K562 (cell line): Measurements from ENCODE around the gene COMMD9. TPM values are rescaled to one million over a fixed set of nuclear protein-coding genes. Genes with fewer than 3 reads are reported as not detected.

ENCODE experiments used
- ATAC-seq: fragments of 200-7000 bp; cut with Tn5 transposase; 3 replicates; pipeline ENCODE4 v1.9.1; 2020; ENCODE audit warnings: moderate library complexity
- BruUV-seq: library from RNA; stranded (reverse); fragments of 400-500 nt; replicated peaks from 2 replicates; lab custom pipeline; 2021; lab: Mats Ljungman, UMichigan
- CTCF ChIA-PET: fragments of 300-600 bp; formaldehyde crosslinking; extraction: SDS; loops from one replicate; lab custom pipeline; 2021; ENCODE audit warnings: low intra/inter-chr PET ratio; lab: Yijun Ruan, JAX
- POLR2A ChIA-PET: fragments of 300-600, 350-650 bp; sonication (Branson Sonifier 250); formaldehyde crosslinking; extraction: SDS; loops from one replicate; lab custom pipeline; 2021; ENCODE audit warnings: antibody characterized with exemption, inconsistent platforms; lab: Yijun Ruan, JAX
- DNase-seq, 4 experiments: peaks; one replicate each; pipeline versions ENCODE4 v3.0.0 to v3.0.0-alpha.2; 2011 to 2018; ENCODE audit warnings: low spot score in 3 of 4, mixed read lengths in 3 of 4; ENCODE audit errors: extremely low read depth in 1 of 4
- FAIRE-seq: peaks from 2 replicates; lab custom pipeline; 2011; peaks lifted over from hg19 to GRCh38; lab: Jason Lieb, UNC
- H2AFZ ChIP-seq: 2 replicates; pipeline ENCODE4 v1.6.0; 2011; ENCODE audit warnings: low read depth, low read length, control low read depth, inconsistent platforms
- H3K27ac ChIP-seq: fragments of 200-600 bp; 3 replicates; pipeline ENCODE4 v1.8.0; 2011; ENCODE audit warnings: low read depth, mild to moderate bottlenecking, control low read depth, inconsistent platforms, low read length, moderate library complexity, mixed read lengths; ENCODE audit errors: extremely low read depth
- H3K27me3 ChIP-seq, 2 experiments: fragments of 300-600 bp in 1 of 2; 2 replicates in 1 of 2; 3 replicates in 1 of 2; pipeline versions ENCODE4 v1.6.0 to v1.8.0; 2011; ENCODE audit warnings: inconsistent platforms in 2 of 2, low read length in 2 of 2, mild to moderate bottlenecking in 1 of 2, mixed read lengths in 1 of 2, moderate library complexity in 1 of 2; ENCODE audit not compliant: control insufficient read depth in 2 of 2, insufficient read depth in 2 of 2
- H3K36me3 ChIP-seq: fragments of 300-600 bp; 3 replicates; pipeline ENCODE4 v1.8.0; 2011; ENCODE audit warnings: mild to moderate bottlenecking, low read length, inconsistent platforms; ENCODE audit not compliant: control insufficient read depth, insufficient read depth
- H3K4me1 ChIP-seq, 2 experiments: fragments of 200-600 bp in 1 of 2; replicated peaks in 1 of 2; 2 replicates in 1 of 2; 3 replicates in 1 of 2; pipeline versions ENCODE4 v1.5.1 to v1.8.0; 2011; ENCODE audit warnings: inconsistent platforms in 2 of 2, low read length in 2 of 2, mild to moderate bottlenecking in 1 of 2, mixed read lengths in 1 of 2, moderate library complexity in 1 of 2; ENCODE audit not compliant: control insufficient read depth in 2 of 2, insufficient read depth in 2 of 2
- H3K4me2 ChIP-seq: 2 replicates; pipeline ENCODE4 v1.6.1; 2011; ENCODE audit warnings: low read length, control low read depth, inconsistent platforms, mixed read lengths; ENCODE audit not compliant: insufficient read depth
- H3K4me3 ChIP-seq: fragments of 200-600 bp; sonication (generic), shearing (Covaris generic); 2 replicates; pipeline ENCODE4 v1.5.1; 2016; ENCODE audit warnings: control low read depth, inconsistent platforms
- H3K79me2 ChIP-seq: fragments of 200-600 bp; 3 replicates; pipeline ENCODE4 v1.8.0; 2011; ENCODE audit warnings: low read length, inconsistent platforms; ENCODE audit not compliant: control insufficient read depth, insufficient read depth
- H3K9ac ChIP-seq, 2 experiments: 2 replicates each; pipeline versions ENCODE4 v1.6.0 to v1.6.1; 2011; ENCODE audit warnings: low read depth in 2 of 2, low read length in 2 of 2, control low read depth in 1 of 2, inconsistent platforms in 1 of 2, mild to moderate bottlenecking in 1 of 2, mixed read lengths in 1 of 2; ENCODE audit not compliant: insufficient read depth in 1 of 2
- H3K9me1 ChIP-seq: one replicate; pipeline ENCODE4 v1.6.0; 2011; ENCODE audit warnings: inconsistent platforms, mild to moderate bottlenecking, low read length, moderate library complexity; ENCODE audit not compliant: control insufficient read depth, insufficient read depth
- H3K9me3 ChIP-seq: replicated peaks from 2 replicates; pipeline ENCODE4 v1.5.1; 2011; ENCODE audit warnings: low read depth, low read length, inconsistent platforms; ENCODE audit not compliant: control insufficient read depth, insufficient read depth
- H4K20me1 ChIP-seq: replicated peaks from 2 replicates; pipeline ENCODE4 v1.6.1; 2011; ENCODE audit warnings: low read length, inconsistent platforms, mixed read lengths; ENCODE audit not compliant: control insufficient read depth, insufficient read depth
- CBFA2T3 ChIP-seq: fragments of 450-650 bp; IDR thresholded peaks from 2 replicates; pipeline ENCODE4 v1.6.1; 2017
- EP400 ChIP-seq: fragments of 450-650 bp; IDR thresholded peaks from 2 replicates; pipeline ENCODE4 v1.6.1; 2017; ENCODE audit warnings: antibody characterized with exemption, mild to moderate bottlenecking, moderate library complexity
- ETS2 ChIP-seq: IDR thresholded peaks from 2 replicates; pipeline ENCODE4 v1.6.1; 2016; ENCODE audit warnings: borderline replicate concordance, missing genetic modification characterization, mild to moderate bottlenecking, moderate library complexity, missing compliant biosample characterization; ENCODE audit not compliant: poor library complexity, severe bottlenecking
- HNRNPK ChIP-seq: fragments of 200-400 bp; formaldehyde crosslinking; IDR thresholded peaks from one replicate; pipeline ENCODE4 v1.6.1; 2018; ENCODE audit warnings: mild to moderate bottlenecking, low read depth, low read length; ENCODE audit not compliant: poor library complexity, severe bottlenecking
- IFI16 ChIP-seq: fragments of 250-450 bp; sonication (Bioruptor Pico); IDR thresholded peaks from 2 replicates; pipeline ENCODE4 v2.1.2; 2022; ENCODE audit warnings: mild to moderate bottlenecking, inconsistent platforms
- POLR2G ChIP-seq: fragments of 200-400 bp; formaldehyde crosslinking; IDR thresholded peaks from 2 replicates; pipeline ENCODE4 v1.6.1; 2017; ENCODE audit warnings: low read depth, mild to moderate bottlenecking, antibody characterized with exemption, low read length, moderate library complexity
- SMARCA5 ChIP-seq: fragments of 450-650 bp; IDR thresholded peaks from 2 replicates; pipeline ENCODE4 v1.6.1; 2016
- WGBS: fragments of 100-300 bp; shearing (Covaris generic); methylation state at CpG from one replicate; pipeline ENCODE4 v1.1.6; 2016; ENCODE audit warnings: low coverage, mixed read lengths; ENCODE audit not compliant: insufficient coverage; ENCODE audit errors: missing lambda C conversion rate; 5-methylcytosine and 5-hydroxymethylcytosine counted together
- in situ Hi-C: fragments of 300-500 bp; cut with MboI; formaldehyde crosslinking; loops from 4 replicates; pipeline ENCODE4 v1.15.0; 2018; ENCODE audit warnings: inconsistent platforms, mixed read lengths
- intact Hi-C: fragments of 100-400 bp; cut with micrococcal nuclease; formaldehyde crosslinking; loops from 2 replicates; pipeline ENCODE4 v1.14.2; 2022
- polyA plus RNA-seq, 8 experiments: library from polyadenylated mRNA; depleted of rRNA in 4 of 8; stranded (reverse) in 5 of 8; unstranded in 3 of 8; fragments of >200 nt; fragmentation: Nextera tagmentation in 2 of 8; fragmentation: Illumina TruSeq in 1 of 8; extraction: Ambion mirVana in 2 of 8; extraction: Trizol in 1 of 8; gene quantifications; 2 replicates each; pipeline versions ENCODE4 v1.2.1 to v1.2.3, GENCODE V29; 2011 to 2014; ENCODE audit warnings: inconsistent platforms in 1 of 8, missing spikeins in 1 of 8
- total RNA-seq, 7 experiments: library from RNA; depleted of rRNA in 6 of 7; stranded (reverse); fragments of >200 nt in 6 of 7; fragmentation: Illumina TruSeq in 2 of 7; extraction: Trizol in 2 of 7; gene quantifications; 2 replicates each; pipeline versions ENCODE4 v1.2.1 to v1.2.3, GENCODE V29; 2011 to 2021; ENCODE audit warnings: low replicate concordance in 1 of 7
- TF ChIP-seq, protein P1 (sequence below): fragments of 250-450 bp; sonication (Bioruptor Pico); IDR thresholded peaks from 2 replicates; pipeline ENCODE4 v1.8.0; 2021; ENCODE audit warnings: borderline replicate concordance, mild to moderate bottlenecking, moderate library complexity; ENCODE audit not compliant: poor library complexity, severe bottlenecking
- TF ChIP-seq, protein P2 (sequence below): sonication (generic); formaldehyde crosslinking; IDR thresholded peaks from 2 replicates; pipeline ENCODE4 v1.8.1; 2023; ENCODE audit warnings: mild to moderate bottlenecking, missing genetic modification reagents

Gene COMMD9
- total and polyA plus RNA-seq, 9 of the 15 experiments (the other 6 are each of a cell fraction or from before 2014, with no cell fraction given), result 27.3 to 121 (median 48.0) TPM

DNA sequence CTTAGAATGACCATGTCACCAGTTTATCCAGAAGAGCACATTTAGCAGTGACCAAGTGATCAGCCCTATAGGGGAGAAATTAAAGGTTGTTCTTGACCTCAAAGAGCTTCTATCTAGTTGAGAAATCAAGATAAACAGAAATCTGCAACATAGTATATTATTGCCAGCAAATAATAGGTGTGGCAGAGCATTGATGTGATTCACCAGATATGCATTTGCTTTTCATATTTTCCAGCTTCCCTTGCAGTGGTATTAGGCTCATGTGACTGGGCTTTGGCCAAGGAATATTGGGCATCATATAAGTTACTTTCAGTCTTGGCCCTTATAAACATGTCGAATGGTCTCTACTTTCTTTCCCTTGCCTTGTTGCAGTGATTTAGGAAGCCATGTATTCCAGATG, 34.5 kb downstream of the COMMD9 start:
- ChIA-PET CTCF (no interaction called here), POLR2A (no interaction called here)
- Histone ChIP-seq H4K20me1 (no peaks in the 10 kb centered on the region), H3K4me1 (no peaks in the 10 kb centered on the region), H2AFZ (no peak overlapping the region), H3K27ac (no peak overlapping the region), H3K4me3 (no peak overlapping the region), H3K4me2 (no peak overlapping the region), H3K9ac (no peak overlapping the region), H3K27me3 (peaks cover 5 to 15% of the 10 kb centered on the region in 2 experiments; a peak in 3 of 5 replicates), H3K36me3 (no peaks in the 10 kb centered on the region), H3K9me3 (no peaks in the 10 kb centered on the region), H3K79me2 (no peaks in the 10 kb centered on the region)
- FAIRE-seq (no peak), ATAC-seq (no peak), DNase-seq (no peak)
- intact Hi-C loops, result loop anchor here (5.0 kb wide), 3 partner anchors 87 to 432 kb away; no protein-coding TSS in a partner anchor
- no TSS peak for BruUV-seq
- WGBS, result 0% methylated on average over 1 of the region's 1 CpG
- no peak for TF ChIP-seq IFI16 (CRISPR knock-in tag)
- TF ChIP-seq POLR2G, result no peak
- no peak for TF ChIP-seq ETS2 (tag)
- TF ChIP-seq, protein P1, sequence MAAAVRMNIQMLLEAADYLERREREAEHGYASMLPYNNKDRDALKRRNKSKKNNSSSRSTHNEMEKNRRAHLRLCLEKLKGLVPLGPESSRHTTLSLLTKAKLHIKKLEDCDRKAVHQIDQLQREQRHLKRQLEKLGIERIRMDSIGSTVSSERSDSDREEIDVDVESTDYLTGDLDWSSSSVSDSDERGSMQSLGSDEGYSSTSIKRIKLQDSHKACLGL, result no peak
- TF ChIP-seq, all 486 proteins: peak for 0
- in situ Hi-C loops, result no loop called here
- no peaks in the 10 kb centered on the region for H3K9me1 ChIP-seq

DNA sequence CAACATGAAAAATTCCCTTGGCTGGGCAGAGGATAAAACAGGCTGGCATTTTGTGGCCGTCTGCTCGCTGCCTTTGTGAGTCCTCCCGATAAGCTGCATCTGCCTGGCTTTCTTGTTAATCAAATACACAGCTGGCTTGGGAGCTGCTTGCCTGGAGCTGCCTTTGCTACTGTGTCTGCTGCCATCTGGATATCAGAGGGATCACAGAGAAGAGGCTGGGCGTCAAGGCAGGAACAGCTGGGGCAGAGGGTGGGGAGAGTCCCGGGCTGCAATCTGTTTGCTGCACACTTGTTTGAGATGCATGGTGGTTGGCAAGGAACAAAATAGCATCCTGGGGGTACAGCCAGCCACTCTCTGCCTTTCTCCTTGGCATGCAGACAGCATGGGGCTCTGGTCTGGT, 36.0 kb downstream of the COMMD9 start:
- H3K79me2 ChIP-seq, result no peaks in the 10 kb centered on the region
- H3K27ac ChIP-seq, result no peak overlapping the region
- no peaks in the 10 kb centered on the region for H3K9me3 ChIP-seq
- no TSS peak for BruUV-seq
- no peak for DNase-seq
- no peak overlapping the region for H3K4me2 ChIP-seq
- intact Hi-C loops (no loop called here), in situ Hi-C loops (no loop called here)
- no peak for FAIRE-seq
- no peaks in the 10 kb centered on the region for H3K9me1 ChIP-seq
- H3K27me3 ChIP-seq, result peaks cover 4 to 11% of the 10 kb centered on the region in 2 experiments; a peak in 2 of 5 replicates
- WGBS, result 0% methylated on average over 5 of the region's 5 CpGs
- no peak for ATAC-seq
- no peak overlapping the region for H3K4me3 ChIP-seq
- no peak overlapping the region for H2AFZ ChIP-seq
- no peaks in the 10 kb centered on the region for H3K36me3 ChIP-seq
- TF ChIP-seq HNRNPK, result no peak
- TF ChIP-seq EP400, result no peak
- TF ChIP-seq, protein P2, sequence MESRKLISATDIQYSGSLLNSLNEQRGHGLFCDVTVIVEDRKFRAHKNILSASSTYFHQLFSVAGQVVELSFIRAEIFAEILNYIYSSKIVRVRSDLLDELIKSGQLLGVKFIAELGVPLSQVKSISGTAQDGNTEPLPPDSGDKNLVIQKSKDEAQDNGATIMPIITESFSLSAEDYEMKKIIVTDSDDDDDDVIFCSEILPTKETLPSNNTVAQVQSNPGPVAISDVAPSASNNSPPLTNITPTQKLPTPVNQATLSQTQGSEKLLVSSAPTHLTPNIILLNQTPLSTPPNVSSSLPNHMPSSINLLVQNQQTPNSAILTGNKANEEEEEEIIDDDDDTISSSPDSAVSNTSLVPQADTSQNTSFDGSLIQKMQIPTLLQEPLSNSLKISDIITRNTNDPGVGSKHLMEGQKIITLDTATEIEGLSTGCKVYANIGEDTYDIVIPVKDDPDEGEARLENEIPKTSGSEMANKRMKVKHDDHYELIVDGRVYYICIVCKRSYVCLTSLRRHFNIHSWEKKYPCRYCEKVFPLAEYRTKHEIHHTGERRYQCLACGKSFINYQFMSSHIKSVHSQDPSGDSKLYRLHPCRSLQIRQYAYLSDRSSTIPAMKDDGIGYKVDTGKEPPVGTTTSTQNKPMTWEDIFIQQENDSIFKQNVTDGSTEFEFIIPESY (CRISPR knock-in tag), result no peak
- TF ChIP-seq CBFA2T3, result 0 out of 2 replicates have a peak, but pooled peaks have one; percentile 17
- no peak for TF ChIP-seq SMARCA5
- H3K9ac ChIP-seq, result no peak overlapping the region
- no peaks in the 10 kb centered on the region for H3K4me1 ChIP-seq
- ChIA-PET CTCF (no interaction called here), POLR2A (no interaction called here)
- H4K20me1 ChIP-seq, result no peaks in the 10 kb centered on the region
